ENCODE data around the gene XPO6.

The XPO6 gene

DNA sequence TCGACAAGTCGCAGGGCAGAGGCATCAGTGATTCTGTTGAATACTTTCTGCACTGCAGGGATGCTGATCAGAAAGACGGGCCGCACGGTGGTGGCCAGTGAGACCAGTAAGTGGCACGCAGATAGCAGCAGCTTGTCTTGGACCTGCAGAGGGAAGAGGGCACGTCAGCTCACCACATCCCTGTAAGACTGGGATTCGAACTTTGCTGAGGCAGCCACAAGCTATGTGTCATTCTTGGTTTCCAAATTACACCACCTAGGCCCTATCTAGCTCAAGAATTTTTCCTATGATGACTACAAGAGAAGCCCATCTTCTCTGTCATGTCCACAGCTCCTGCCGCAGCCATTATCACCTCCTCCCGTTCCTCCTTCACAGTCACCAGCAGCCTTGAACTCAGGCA lies 98.9 kb downstream of the XPO6 start:
- peak; percentile 8 to 12 (median 10) for DNase-seq (ENCODE audit: low read depth in 2 of 3, low spot score in 1 of 3)

GRCh38 chr16:28110977-28111376 lies 100.8 kb downstream of the XPO6 start:
- no peak for DNase-seq (ENCODE audit: low read depth in 2 of 3, low spot score in 1 of 3)

- no peak for DNase-seq (ENCODE audit: low read depth in 2 of 3, low spot score in 1 of 3)
Observed at GRCh38 chr16:28110479-28110878, 101.3 kb downstream of the XPO6 start.

DNA sequence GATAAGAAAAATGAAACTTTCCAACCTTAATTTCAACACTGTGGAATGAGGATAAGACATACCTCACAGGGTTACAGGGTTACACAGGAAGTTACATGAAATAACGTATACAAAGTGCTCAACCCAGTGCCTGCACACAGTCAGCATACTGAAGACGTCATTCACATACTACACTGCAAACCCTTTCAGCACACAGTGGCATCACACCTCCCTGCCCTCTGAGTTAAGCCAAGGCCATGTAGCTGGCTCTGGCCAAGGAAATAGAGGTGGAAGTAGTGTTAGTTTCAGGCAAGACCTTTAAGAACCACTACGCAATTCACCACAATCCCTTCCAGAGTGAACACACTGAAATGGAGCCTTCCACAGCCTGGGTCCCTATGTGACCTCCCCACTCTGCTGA lies 101.7 kb downstream of the XPO6 start:
- DNase-seq (ENCODE audit: low read depth in 2 of 3, low spot score in 1 of 3) = no peak

GRCh38 chr16:28108590-28109247 lies 103.0 kb downstream of the XPO6 start:
- DNase-seq (ENCODE audit: low read depth in 2 of 3, low spot score in 1 of 3) = no peak

- DNase-seq (ENCODE audit: low read depth in 2 of 3, low spot score in 1 of 3) = no peak
Observed at GRCh38 chr16:28107232-28107631, 104.5 kb downstream of the XPO6 start.

DNA sequence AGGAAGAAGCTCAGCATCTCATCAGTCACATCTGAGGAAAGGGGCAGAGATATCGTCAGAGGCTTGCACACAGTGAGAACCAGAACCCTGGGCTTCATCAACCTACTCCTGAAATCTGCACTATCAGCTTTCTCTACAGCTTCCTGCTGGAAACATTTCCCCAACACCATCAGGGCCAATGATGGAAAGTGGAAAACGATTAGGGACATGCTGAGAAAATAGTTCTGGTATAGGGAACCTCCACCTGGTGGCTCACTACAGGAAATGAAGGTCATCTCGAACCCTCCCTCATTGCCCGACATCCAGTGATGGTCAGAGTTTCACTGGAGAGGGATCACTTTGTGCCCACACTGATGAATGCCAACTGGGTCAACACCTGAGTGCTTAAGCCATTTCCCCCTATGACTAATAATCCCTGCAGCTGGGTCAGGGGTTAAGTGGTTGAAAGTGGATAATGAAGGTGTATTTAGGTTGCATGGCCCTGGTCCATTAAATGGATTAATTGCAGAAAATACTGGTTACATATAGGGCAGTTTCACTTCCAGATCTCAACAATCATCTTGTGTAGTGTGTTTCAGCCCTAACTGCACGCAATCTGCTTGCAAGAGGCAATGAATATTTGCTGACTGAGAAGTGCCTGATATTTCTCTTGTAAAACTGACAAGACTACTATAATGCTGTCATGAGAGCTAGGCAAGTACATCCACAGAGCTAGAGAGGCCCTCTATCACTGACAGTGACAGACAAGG lies 105.1 kb downstream of the XPO6 start:
- DNase-seq (ENCODE audit: low read depth in 2 of 3, low spot score in 1 of 3) = no peak

- no peak for DNase-seq (ENCODE audit: low read depth in 2 of 3, low spot score in 1 of 3)
Observed at GRCh38 chr16:28105954-28106353, 105.8 kb downstream of the XPO6 start.

GRCh38 chr16:28105297-28105696 lies 106.5 kb downstream of the XPO6 start:
- DNase-seq (ENCODE audit: low read depth in 2 of 3, low spot score in 1 of 3) = no peak

GRCh38 chr16:28104404-28104803 lies 107.4 kb downstream of the XPO6 start:
- no peak for DNase-seq (ENCODE audit: low read depth in 2 of 3, low spot score in 1 of 3)

DNA sequence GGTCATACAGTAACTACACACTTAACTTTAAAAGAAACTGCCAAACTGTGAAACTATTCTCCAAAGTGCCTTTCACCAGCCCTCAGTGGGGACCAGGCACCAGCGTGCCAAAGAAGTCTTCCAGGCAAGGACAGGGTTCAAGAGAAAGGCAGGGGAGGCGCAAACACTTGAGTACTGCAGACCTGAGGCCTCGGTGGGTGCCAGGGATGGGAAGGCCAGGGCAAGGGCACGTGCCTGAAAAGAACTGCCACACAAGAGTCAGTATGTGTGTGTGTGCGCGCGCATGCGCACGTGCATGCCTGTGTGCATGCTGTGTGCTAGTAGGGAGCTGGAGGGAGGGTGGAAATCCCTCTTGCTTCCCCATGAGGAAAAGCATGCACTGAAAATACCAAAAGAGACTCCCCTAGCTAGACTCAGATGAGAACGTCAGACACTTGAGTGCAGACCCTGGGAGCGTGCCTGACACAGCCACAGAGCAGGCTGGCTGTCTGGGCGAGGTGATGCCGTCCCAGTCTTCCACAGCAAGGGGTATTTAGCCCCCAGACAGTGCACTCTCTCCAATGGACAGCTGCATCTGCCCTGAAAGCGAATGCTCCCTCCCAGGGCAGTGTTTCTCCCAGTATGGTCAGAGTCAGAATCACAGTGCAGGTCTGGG lies 108.1 kb downstream of the XPO6 start:
- DNase-seq (ENCODE audit: low read depth in 2 of 3, low spot score in 1 of 3) = no peak

DNA sequence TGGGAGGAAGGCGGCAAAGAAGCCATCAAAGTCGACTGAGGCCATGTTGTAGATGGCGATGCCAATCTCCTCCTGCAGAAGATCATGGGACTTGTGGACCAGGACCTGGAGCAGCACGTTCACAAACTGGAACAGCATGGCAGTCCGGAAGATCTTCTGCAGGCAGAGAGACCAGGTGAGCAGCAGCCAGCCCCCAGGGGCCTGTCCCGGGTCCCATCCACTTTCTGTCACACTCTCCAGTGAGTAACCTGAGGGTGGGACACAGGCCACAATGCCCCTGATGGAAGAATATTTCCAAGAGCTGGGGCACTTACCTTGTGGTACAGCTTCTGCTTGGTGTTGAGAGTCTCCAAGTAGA lies 110.3 kb downstream of the XPO6 start:
- DNase-seq (ENCODE audit: low read depth in 2 of 3, low spot score in 1 of 3) = no peak

DNA sequence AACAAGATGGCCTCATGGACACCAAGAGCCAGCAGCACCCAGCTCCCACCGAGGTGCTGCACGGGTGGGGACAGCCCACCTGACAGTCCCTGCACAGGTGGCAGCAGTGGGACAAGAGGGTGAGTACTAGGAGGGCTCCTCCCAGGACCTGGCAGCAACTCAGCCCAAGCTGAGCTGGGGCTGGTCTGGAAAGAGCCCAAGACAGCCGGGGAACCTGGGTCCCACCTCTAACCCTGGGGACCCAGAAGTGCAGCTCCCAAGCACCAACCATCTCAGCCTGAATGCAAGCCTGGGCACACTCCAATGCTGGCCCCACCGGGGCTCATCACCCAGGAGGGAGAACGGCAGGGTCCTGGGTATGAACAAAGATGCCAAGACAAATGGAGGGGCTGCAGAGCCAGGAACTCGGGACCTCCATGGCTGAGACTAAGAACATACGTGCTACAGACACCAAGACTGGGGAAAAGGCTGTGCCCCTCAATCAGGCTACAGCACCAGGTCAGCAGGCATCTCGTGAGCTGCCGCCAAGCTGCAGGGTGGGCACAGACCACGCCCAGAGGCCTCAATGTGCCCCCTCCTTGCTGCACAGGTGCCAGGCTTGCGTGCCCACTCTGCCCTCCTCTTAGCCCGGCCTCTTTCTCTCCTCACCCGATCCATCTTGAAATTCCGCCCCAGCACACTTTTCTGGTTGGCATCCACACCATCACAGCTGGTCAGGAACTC lies 110.8 kb downstream of the XPO6 start:
- no peak for DNase-seq (ENCODE audit: low read depth in 2 of 3, low spot score in 1 of 3)

- DNase-seq (ENCODE audit: low read depth in 2 of 3, low spot score in 1 of 3) = no peak
Observed at GRCh38 chr16:28098959-28099945, 112.5 kb downstream of the XPO6 start.

GRCh38 chr16:28098171-28098958 lies 113.4 kb downstream of the XPO6 start:
- DNase-seq (ENCODE audit: low read depth in 2 of 3, low spot score in 1 of 3) = no peak

- no peak for DNase-seq (ENCODE audit: low read depth in 2 of 3, low spot score in 1 of 3)
Observed at GRCh38 chr16:28096983-28097899, 114.5 kb downstream of the XPO6 start.

GRCh38 chr16:28093385-28093725 lies 118.4 kb downstream of the XPO6 start:
- no peak for DNase-seq (ENCODE audit: low read depth in 2 of 3, low spot score in 1 of 3)

- no peak for DNase-seq (ENCODE audit: low read depth in 2 of 3, low spot score in 1 of 3)
Observed at GRCh38 chr16:28092721-28093384, 118.9 kb downstream of the XPO6 start.

Measured in stimulated activated CD4-positive, alpha-beta T cell treated with anti-CD3 and anti-CD28 coated beads, Interleukin-12 subunit alpha, Interleukin-12 subunit beta, amount 100 ng/mL, for 48 hours (primary cell).